Measurements from ENCODE around the gene AKR1A1.

Gene AKR1A1

DNA sequence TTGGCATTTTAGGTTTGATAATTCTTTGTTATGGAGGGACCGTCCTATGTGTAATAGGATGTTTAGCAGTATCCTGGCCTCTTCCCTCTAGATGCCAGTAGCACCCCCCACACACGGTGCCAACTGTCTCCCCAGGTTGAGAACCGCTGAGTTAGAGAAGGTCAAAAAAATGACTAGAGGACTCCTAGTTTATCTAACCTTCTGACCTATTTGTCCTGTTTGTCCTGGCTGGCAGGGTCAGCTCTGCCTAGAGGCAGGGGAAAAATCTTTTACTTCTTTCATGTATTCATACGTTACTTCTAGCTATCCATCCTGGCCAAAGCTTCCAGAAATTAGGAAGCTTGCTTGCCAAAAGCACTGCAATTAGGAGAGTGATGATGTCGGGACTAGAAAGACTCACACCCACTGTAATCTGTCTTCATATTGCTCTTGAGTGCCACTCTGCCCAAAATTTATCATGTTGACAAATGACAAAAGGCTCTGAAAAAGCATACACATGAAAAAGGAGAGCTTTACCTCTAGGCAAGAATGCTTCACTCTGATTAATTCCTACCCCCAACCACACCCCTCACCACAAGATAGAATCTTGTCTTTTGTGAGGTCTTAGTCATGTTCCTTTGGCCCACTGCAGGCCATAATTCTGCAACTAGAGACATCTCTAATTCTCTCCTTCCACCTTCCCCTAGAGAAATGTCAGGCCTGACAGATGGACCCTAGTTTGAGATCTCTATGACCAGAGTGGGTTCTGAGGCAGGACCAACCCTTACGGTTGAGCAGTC, 14.4 kb upstream of the AKR1A1 start:
- no peak for DNase-seq (ENCODE audit: extremely low read depth, insufficient read length)
- TF ChIP-seq, protein P1, sequence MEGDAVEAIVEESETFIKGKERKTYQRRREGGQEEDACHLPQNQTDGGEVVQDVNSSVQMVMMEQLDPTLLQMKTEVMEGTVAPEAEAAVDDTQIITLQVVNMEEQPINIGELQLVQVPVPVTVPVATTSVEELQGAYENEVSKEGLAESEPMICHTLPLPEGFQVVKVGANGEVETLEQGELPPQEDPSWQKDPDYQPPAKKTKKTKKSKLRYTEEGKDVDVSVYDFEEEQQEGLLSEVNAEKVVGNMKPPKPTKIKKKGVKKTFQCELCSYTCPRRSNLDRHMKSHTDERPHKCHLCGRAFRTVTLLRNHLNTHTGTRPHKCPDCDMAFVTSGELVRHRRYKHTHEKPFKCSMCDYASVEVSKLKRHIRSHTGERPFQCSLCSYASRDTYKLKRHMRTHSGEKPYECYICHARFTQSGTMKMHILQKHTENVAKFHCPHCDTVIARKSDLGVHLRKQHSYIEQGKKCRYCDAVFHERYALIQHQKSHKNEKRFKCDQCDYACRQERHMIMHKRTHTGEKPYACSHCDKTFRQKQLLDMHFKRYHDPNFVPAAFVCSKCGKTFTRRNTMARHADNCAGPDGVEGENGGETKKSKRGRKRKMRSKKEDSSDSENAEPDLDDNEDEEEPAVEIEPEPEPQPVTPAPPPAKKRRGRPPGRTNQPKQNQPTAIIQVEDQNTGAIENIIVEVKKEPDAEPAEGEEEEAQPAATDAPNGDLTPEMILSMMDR (IDR thresholded peaks at IDR 0.05; ENCODE audit: insufficient read depth, low read length, poor library complexity, severe bottlenecking): no peak
- no peaks in the 10 kb centered on the region for H3K36me3 ChIP-seq (ENCODE audit: control insufficient read depth, insufficient read depth, low read length)
- H3K4me3 ChIP-seq (replicated peaks; ENCODE audit: low read depth, low read length): no peak overlapping the region
- no peaks in the 10 kb centered on the region for H3K27me3 ChIP-seq (replicated peaks; ENCODE audit: control insufficient read depth, insufficient read depth, low read length)

DNA sequence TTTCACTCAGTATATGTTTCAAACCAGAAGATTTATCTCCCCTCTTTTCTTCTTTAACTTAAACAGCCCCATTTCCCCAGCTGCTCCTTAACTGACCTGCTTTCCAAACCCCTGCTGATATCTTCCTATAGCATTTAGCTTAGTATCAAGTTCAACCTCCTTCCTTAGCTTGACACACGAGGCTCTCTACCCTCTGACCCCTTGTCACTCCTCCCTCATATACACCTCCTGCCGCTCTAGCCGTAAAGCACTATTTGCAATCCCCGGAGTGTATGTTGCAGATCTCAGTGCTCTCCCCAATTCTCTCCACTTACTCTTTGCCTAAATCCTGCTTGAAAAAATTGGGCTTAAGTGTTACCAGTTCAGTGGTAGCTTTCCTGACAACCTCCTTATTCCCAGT, 13.7 kb upstream of the AKR1A1 start:
- H3K27me3 ChIP-seq (replicated peaks; ENCODE audit: control insufficient read depth, insufficient read depth, low read length): no peaks in the 10 kb centered on the region
- H3K4me3 ChIP-seq (replicated peaks; ENCODE audit: low read depth, low read length): no peak overlapping the region
- no peaks in the 10 kb centered on the region for H3K36me3 ChIP-seq (ENCODE audit: control insufficient read depth, insufficient read depth, low read length)
- DNase-seq (ENCODE audit: extremely low read depth, insufficient read length): no peak
- TF ChIP-seq, protein P1 (IDR thresholded peaks at IDR 0.05; ENCODE audit: insufficient read depth, low read length, poor library complexity, severe bottlenecking): no peak

DNA sequence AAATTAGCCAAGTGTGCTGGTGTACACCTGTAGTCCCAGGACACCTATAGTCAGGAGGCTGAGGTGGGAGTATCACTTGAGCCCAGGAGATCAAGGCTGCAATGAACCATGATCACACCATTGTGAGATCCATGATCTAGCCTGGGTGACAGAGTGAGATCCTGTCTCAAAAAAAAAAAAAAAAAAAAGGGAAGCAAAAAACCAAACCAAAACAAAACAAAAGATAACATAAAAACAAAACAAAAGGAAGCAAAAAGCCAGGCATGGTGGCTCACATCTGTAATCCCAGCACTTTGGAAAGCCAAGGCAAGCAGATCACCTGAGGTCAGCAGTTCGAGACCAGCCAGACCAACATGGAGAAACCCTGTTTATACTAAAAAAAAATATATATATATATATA, 9.4 kb upstream of the AKR1A1 start:
- no peak for DNase-seq (ENCODE audit: extremely low read depth, insufficient read length)
- H3K36me3 ChIP-seq (ENCODE audit: control insufficient read depth, insufficient read depth, low read length): no peaks in the 10 kb centered on the region
- no peaks in the 10 kb centered on the region for H3K27me3 ChIP-seq (replicated peaks; ENCODE audit: control insufficient read depth, insufficient read depth, low read length)
- H3K4me3 ChIP-seq (replicated peaks; ENCODE audit: low read depth, low read length): no peak overlapping the region
- TF ChIP-seq, protein P1 (IDR thresholded peaks at IDR 0.05; ENCODE audit: insufficient read depth, low read length, poor library complexity, severe bottlenecking): no peak

DNA sequence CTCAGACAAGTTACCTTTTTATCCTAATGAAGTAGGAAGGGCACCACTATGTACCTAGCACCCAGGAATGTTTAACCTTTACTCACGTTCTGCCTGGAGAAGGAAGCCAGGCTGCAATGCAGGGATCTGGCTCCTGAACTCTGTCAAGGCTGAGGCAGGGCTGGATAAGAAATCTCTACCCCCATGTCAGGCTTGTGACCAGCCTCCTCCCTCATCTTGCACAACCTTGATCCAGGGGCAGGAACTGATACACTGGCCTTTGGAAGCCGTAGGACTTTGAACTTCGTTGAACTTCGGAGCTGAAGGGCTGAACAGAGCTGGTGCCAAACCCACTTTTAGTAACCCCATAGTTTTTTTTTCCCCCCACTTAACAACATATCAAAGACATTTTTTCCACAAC, 8.0 kb upstream of the AKR1A1 start:
- TF ChIP-seq, protein P1 (IDR thresholded peaks at IDR 0.05; ENCODE audit: insufficient read depth, low read length, poor library complexity, severe bottlenecking): no peak
- no peak for DNase-seq (ENCODE audit: extremely low read depth, insufficient read length)
- Histone ChIP-seq H3K27me3 (replicated peaks; ENCODE audit: control insufficient read depth, insufficient read depth, low read length) (no peaks in the 10 kb centered on the region), H3K36me3 (ENCODE audit: control insufficient read depth, insufficient read depth, low read length) (no peaks in the 10 kb centered on the region), H3K4me3 (replicated peaks; ENCODE audit: low read depth, low read length) (no peak overlapping the region)

DNA sequence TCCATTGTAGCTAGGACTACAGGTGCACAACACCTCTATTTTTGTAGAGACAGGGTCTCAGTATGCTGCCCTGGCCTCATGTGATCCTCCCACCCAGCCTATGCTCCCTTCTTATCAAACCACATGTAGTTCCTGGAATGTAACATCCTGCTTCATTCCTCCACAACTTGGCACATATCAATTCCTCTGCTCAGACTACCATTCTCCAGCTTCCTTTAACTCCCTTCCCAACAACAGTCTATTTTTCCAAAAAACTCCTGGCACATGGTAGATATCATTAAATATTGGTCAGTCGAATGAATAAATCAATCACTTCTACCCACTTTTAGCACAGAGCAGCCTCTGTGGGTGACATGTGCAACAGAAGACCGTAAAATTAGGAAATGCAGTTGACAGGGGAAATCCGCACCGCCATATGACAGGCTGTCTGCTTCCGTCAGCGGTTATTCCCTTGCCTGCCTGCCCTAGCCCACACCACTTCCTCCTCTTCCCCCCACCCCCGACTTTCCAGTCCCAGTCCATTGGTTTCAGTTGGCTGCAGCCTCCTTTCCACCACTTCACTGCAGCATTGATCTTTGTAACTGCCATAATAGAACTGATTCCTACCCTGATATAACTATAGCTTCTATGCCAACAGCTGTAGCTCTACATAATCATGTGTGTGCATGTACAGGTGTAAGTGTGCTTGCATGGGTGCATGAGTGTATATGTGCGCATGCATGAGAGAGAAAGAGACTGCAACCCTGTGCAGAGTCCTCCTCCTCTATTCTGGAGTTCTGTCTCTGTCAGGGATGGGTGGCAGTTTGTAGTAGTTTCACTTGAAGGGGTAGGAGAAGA, 6.8 kb upstream of the AKR1A1 start:
- H3K27me3 ChIP-seq (replicated peaks; ENCODE audit: control insufficient read depth, insufficient read depth, low read length): no peaks in the 10 kb centered on the region
- TF ChIP-seq, protein P1 (IDR thresholded peaks at IDR 0.05; ENCODE audit: insufficient read depth, low read length, poor library complexity, severe bottlenecking): no peak
- no peaks in the 10 kb centered on the region for H3K36me3 ChIP-seq (ENCODE audit: control insufficient read depth, insufficient read depth, low read length)
- DNase-seq (ENCODE audit: extremely low read depth, insufficient read length): peak; percentile 65
- H3K4me3 ChIP-seq (replicated peaks; ENCODE audit: low read depth, low read length): no peak overlapping the region

Measured in GM06990 (cell line).